Activated CD8-positive, alpha-beta memory T cell treated with anti-CD3 and anti-CD28 coated beads, Interleukin-2, amount 10 ng/mL, durations not matched to agents 7 days and 5 days (primary cell): ENCODE data around the gene GSTM5. TPM values are rescaled to one million over a fixed set of nuclear protein-coding genes. Genes with fewer than 3 reads are reported as not detected.
"Not testable (repeated sequence)": the region's sequence is repeated elsewhere in the genome, so short reads cannot be mapped to it uniquely, and the experiment has no call there.

Source experiments
- ATAC-seq: fragments of 150-1000 bp; cut with Tn5 transposase; one replicate; pipeline ENCODE4 v1.10.0; 2021; ENCODE audit warnings: moderate library complexity
- CTCF ChIA-PET: fragments of 350-600 bp; sonication (Branson Sonifier 250); formaldehyde crosslinking; loops from one replicate; lab custom pipeline; 2021; ENCODE audit warnings: antibody characterized with exemption; lab: Charles Lee
- DNase-seq: peaks from one replicate; pipeline ENCODE4 v3.0.0-alpha.2; 2020
- H3K27ac Mint-ChIP-seq: one replicate; pipeline ENCODE4 v1.8.0; 2021; ENCODE audit warnings: mild to moderate bottlenecking, mixed read lengths
- H3K27me3 Mint-ChIP-seq: one replicate; pipeline ENCODE4 v1.8.0; 2021; ENCODE audit warnings: mixed read lengths
- H3K36me3 Mint-ChIP-seq: one replicate; pipeline ENCODE4 v1.8.0; 2021; ENCODE audit warnings: mild to moderate bottlenecking, mixed read lengths
- H3K4me1 Mint-ChIP-seq: one replicate; pipeline ENCODE4 v1.8.0; 2021; ENCODE audit warnings: mixed read lengths
- H3K4me3 Mint-ChIP-seq: one replicate; pipeline ENCODE4 v1.8.0; 2021; ENCODE audit warnings: mild to moderate bottlenecking, moderate library complexity, mixed read lengths
- H3K9me3 Mint-ChIP-seq: one replicate; pipeline ENCODE4 v1.8.0; 2022; ENCODE audit warnings: low read depth, mixed read lengths
- total RNA-seq, 2 experiments: library from RNA; stranded (reverse); gene quantifications; one replicate each; pipeline ENCODE4 v1.2.3, GENCODE V29; 2021

GSTM5 gene
- total RNA-seq, result not detected

GRCh38 chr1:109711593-109712320, at the start of gene GSTM5:
TSS of gene GSTM5 (plus strand) at chr1:109712251. CDS start at chr1:109712313, 62 bp downstream.
- H3K9me3 Mint-ChIP-seq, ATAC-seq, H3K4me3 Mint-ChIP-seq, CTCF ChIA-PET, H3K4me1 Mint-ChIP-seq, H3K36me3 Mint-ChIP-seq, H3K27ac Mint-ChIP-seq, DNase-seq: not testable (repeated sequence)
- peaks cover 20% of the 10 kb centered on the region for H3K27me3 Mint-ChIP-seq

- Mint-ChIP-seq H3K4me1 (peaks cover 9% of the 10 kb centered on the region), H3K4me3 (no peak overlapping the region), H3K27ac (no peak overlapping the region), H3K36me3 (no peaks in the 10 kb centered on the region), H3K27me3 (peaks cover 4% of the 10 kb centered on the region), H3K9me3 (no peaks in the 10 kb centered on the region)
- CTCF ChIA-PET, result no interaction called here
- no peak for DNase-seq
- no peak for ATAC-seq
Measured at GRCh38 chr1:109664671-109665070, 47.4 kb upstream of the GSTM5 start.

- peak; percentile 90 for ATAC-seq
- H3K27me3 Mint-ChIP-seq, result peaks cover 4% of the 10 kb centered on the region
Measured at GRCh38 chr1:109667452-109668122, 44.5 kb upstream of the GSTM5 start, which contains the start of gene GSTM2. TSS of gene GSTM2 (plus strand) at chr1:109668057. CDS start at chr1:109668116, 59 bp downstream.

GRCh38 chr1:109668123-109668775, 43.8 kb upstream of the GSTM5 start:
- no peak overlapping the region for H3K27ac Mint-ChIP-seq
- no peak for ATAC-seq
- CTCF ChIA-PET, result interaction anchor here (1.2 to 5.4 kb wide), 3 partner anchors 28 to 122 kb away, joined by 4 to 29 read pairs (median 5); no protein-coding TSS in a partner anchor

More at GRCh38 chr1:109667452-109668122, 44.5 kb upstream of the GSTM5 start, which contains the start of gene GSTM2:
- Mint-ChIP-seq H3K27ac (no peak within 1 kb of the TSS), H3K9me3 (no peaks in the 10 kb centered on the region), H3K4me3 (peak within 1 kb of the TSS; percentile 29), H3K36me3 (no peaks in the 10 kb centered on the region), H3K4me1 (peaks cover 25% of the 10 kb centered on the region)
- CTCF ChIA-PET, result interaction anchor here (1.2 to 5.4 kb wide), 2 partner anchors 27 to 118 kb away, joined by 4 to 29 read pairs; no protein-coding TSS in a partner anchor
- DNase-seq, result peak; percentile 73

GRCh38 chr1:109669246-109669948, 42.7 kb upstream of the GSTM5 start:
- Mint-ChIP-seq H3K36me3 (no peaks in the 10 kb centered on the region), H3K27ac (peak overlapping the region; percentile 73), H3K9me3 (no peaks in the 10 kb centered on the region), H3K4me3 (peak overlapping the region; percentile 47), H3K4me1 (peaks cover 25% of the 10 kb centered on the region), H3K27me3 (peaks cover 4% of the 10 kb centered on the region)
- CTCF ChIA-PET, result interaction anchor here (1.2 to 5.4 kb wide), 6 partner anchors 18 to 314 kb away, joined by 3 to 29 read pairs (median 4); no protein-coding TSS in a partner anchor
- ATAC-seq, result peak; percentile 24
- DNase-seq, result peak; percentile 80

More at GRCh38 chr1:109668123-109668775, 43.8 kb upstream of the GSTM5 start:
- no peak for DNase-seq
- no peaks in the 10 kb centered on the region for H3K9me3 Mint-ChIP-seq
- H3K4me3 Mint-ChIP-seq, result peak overlapping the region; percentile 29
- H3K4me1 Mint-ChIP-seq, result peaks cover 25% of the 10 kb centered on the region
- H3K36me3 Mint-ChIP-seq, result no peaks in the 10 kb centered on the region
- H3K27me3 Mint-ChIP-seq, result peaks cover 4% of the 10 kb centered on the region

GRCh38 chr1:109669949-109670302, 42.1 kb upstream of the GSTM5 start:
- peak overlapping the region; percentile 73 for H3K27ac Mint-ChIP-seq
- not testable (repeated sequence) for H3K9me3 Mint-ChIP-seq, H3K36me3 Mint-ChIP-seq, DNase-seq, H3K27me3 Mint-ChIP-seq
- H3K4me1 Mint-ChIP-seq, result peaks cover 25% of the 10 kb centered on the region
- ATAC-seq, result peak; percentile 14
- CTCF ChIA-PET, result interaction anchor here (1.2 to 5.4 kb wide), 5 partner anchors 18 to 314 kb away, joined by 3 to 29 read pairs (median 4); no protein-coding TSS in a partner anchor
- H3K4me3 Mint-ChIP-seq, result peak overlapping the region; percentile 47

- H3K27ac Mint-ChIP-seq, result no peak overlapping the region
- no peak overlapping the region for H3K4me3 Mint-ChIP-seq
- peaks cover 4% of the 10 kb centered on the region for H3K27me3 Mint-ChIP-seq
- H3K36me3 Mint-ChIP-seq, result no peaks in the 10 kb centered on the region
- ATAC-seq (no peak), DNase-seq (no peak)
- H3K9me3 Mint-ChIP-seq, result no peaks in the 10 kb centered on the region
- peaks cover 25% of the 10 kb centered on the region for H3K4me1 Mint-ChIP-seq
- CTCF ChIA-PET, result interaction anchor here (0.7 to 5.4 kb wide), 6 partner anchors 19 to 313 kb away, joined by 3 to 29 read pairs (median 4); no protein-coding TSS in a partner anchor
Measured at GRCh38 chr1:109671067-109671466, 41.0 kb upstream of the GSTM5 start.

GRCh38 chr1:109673861-109674260, 38.2 kb upstream of the GSTM5 start:
- CTCF ChIA-PET, H3K4me3 Mint-ChIP-seq, H3K27ac Mint-ChIP-seq, H3K9me3 Mint-ChIP-seq, ATAC-seq, H3K27me3 Mint-ChIP-seq, H3K36me3 Mint-ChIP-seq: not testable (repeated sequence)
- DNase-seq, result peak; percentile 16
- peaks cover 22% of the 10 kb centered on the region for H3K4me1 Mint-ChIP-seq

- CTCF ChIA-PET, H3K27ac Mint-ChIP-seq, H3K4me3 Mint-ChIP-seq, H3K4me1 Mint-ChIP-seq, H3K27me3 Mint-ChIP-seq, H3K36me3 Mint-ChIP-seq, ATAC-seq, H3K9me3 Mint-ChIP-seq: not testable (repeated sequence)
- peak; percentile 9 for DNase-seq
Measured at GRCh38 chr1:109676683-109677381, 35.2 kb upstream of the GSTM5 start.

- no peaks in the 10 kb centered on the region for H3K9me3 Mint-ChIP-seq
- H3K27me3 Mint-ChIP-seq, result no peaks in the 10 kb centered on the region
- ATAC-seq, result no peak
- H3K36me3 Mint-ChIP-seq, result no peaks in the 10 kb centered on the region
- CTCF ChIA-PET, result no interaction called here
- H3K4me3 Mint-ChIP-seq, result no peak overlapping the region
- no peaks in the 10 kb centered on the region for H3K4me1 Mint-ChIP-seq
- H3K27ac Mint-ChIP-seq, result no peak overlapping the region
- no peak for DNase-seq
Measured at GRCh38 chr1:109677459-109677858, 34.6 kb upstream of the GSTM5 start.

GRCh38 chr1:109678637-109679036, 33.4 kb upstream of the GSTM5 start:
- DNase-seq, H3K4me1 Mint-ChIP-seq, H3K27ac Mint-ChIP-seq, H3K36me3 Mint-ChIP-seq, H3K9me3 Mint-ChIP-seq, H3K27me3 Mint-ChIP-seq, ATAC-seq, H3K4me3 Mint-ChIP-seq, CTCF ChIA-PET: not testable (repeated sequence)

GRCh38 chr1:109684777-109685176, 27.3 kb upstream of the GSTM5 start:
- not testable (repeated sequence) for DNase-seq, ATAC-seq

More at GRCh38 chr1:109684777-109685176, 27.3 kb upstream of the GSTM5 start:
- H3K27me3 Mint-ChIP-seq, H3K27ac Mint-ChIP-seq, H3K4me1 Mint-ChIP-seq, H3K36me3 Mint-ChIP-seq, H3K9me3 Mint-ChIP-seq, H3K4me3 Mint-ChIP-seq, CTCF ChIA-PET: not testable (repeated sequence)
